Ramos (cell line): ENCODE measurements around the gene NPY.

Experiments
- in situ Hi-C: fragments of 300-500 bp; cut with MboI; formaldehyde crosslinking; loops from one replicate; pipeline ENCODE4 v1.14.3; 2022; ENCODE audit warnings: low sequenced_read_pairs; ENCODE audit not compliant: unreplicated experiment

The NPY gene

DNA sequence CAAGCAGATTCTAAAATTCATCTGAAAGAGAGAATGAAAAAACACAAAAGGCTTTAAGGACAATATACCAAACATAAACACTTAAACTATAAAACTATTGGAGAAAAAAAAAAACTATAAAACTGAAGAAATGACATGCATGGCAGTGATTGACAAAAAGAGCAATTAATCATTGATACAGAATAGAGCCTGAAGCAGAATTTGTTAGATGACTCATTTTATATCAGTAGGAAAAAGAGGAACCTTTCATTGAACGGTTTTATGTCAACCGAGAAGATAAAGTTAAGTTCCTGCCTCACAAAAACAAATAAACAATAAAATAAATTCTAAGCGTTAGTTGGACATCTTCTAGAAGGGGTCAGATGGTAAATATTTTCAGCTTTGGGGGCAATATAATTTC, 23.3 kb downstream of the NPY start:
- in situ Hi-C loops, result no loop called here

GRCh38 chr7:24312588-24312987, 28.6 kb downstream of the NPY start:
- in situ Hi-C loops, result no loop called here

- in situ Hi-C loops, result no loop called here
These were observed 29.8 kb downstream of the NPY start for GRCh38 chr7:24313777-24314176.

- in situ Hi-C loops, result no loop called here
These were observed 32.4 kb downstream of the NPY start for GRCh38 chr7:24316340-24316739.

GRCh38 chr7:24318326-24318725, 34.3 kb downstream of the NPY start:
- in situ Hi-C loops, result no loop called here

DNA sequence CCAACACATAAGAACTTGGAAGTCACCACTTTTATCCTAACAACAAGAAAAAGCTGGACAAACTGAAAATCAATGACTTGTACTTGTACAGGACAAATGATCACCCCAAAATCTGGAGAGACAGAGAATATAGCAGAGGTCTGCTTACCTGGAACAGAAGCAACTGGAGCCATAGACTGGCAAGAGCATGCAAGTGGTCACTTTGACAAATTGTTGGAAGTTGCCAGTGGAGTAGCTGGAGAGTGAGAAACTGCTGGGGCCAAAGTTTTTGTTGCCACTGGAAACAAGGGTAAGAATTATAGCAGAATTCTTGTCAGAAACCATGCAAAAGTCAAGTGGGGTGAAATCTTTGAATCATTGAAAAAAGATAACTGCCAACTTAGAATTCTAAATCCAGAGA, 35.2 kb downstream of the NPY start:
- in situ Hi-C loops, result no loop called here

GRCh38 chr7:24323961-24324480, 40.0 kb downstream of the NPY start:
- in situ Hi-C loops, result no loop called here

GRCh38 chr7:24325708-24326107, 41.7 kb downstream of the NPY start:
- in situ Hi-C loops, result no loop called here

DNA sequence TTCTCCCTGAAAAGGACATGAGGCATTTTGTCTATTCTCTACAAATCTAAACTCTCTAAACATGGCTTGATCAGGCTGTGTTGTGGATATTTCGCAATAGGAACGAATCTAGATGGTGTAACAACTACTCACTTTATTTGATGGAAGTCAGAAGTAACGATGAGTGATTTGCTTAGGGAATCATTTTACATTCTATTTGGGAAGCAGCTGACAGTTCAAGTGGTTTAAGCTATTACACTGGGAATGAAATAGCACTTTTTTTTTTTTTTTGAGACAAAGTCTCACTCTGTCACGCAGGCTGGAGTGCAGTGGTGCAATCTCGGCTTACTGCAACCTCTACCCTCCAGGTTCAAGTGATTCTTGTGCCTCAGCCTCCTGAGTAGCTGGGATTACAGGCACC, 44.1 kb downstream of the NPY start:
- in situ Hi-C loops, result no loop called here

- in situ Hi-C loops, result no loop called here
These were observed 44.9 kb downstream of the NPY start for GRCh38 chr7:24328894-24329293.

- in situ Hi-C loops, result no loop called here
These were observed 50.0 kb downstream of the NPY start for GRCh38 chr7:24334012-24334411.

DNA sequence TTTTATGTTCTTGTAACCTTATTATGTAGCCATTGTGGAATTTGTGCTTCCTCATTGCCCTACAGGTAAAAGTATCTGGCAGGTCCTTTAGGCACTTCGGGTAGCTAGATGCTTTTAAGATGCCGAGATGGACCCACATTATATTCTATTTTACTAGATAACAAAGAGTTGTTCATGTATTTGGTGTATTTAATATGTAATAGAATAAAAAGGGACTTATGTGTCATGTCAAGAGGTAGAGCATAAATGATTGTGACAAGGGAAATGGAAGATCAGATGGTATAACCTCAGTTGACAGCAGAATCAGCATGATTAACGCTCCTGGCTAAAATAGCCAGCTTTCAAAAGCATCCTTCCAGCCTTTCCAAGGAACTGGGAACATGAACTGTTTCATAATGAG, 50.6 kb downstream of the NPY start:
- in situ Hi-C loops, result no loop called here

DNA sequence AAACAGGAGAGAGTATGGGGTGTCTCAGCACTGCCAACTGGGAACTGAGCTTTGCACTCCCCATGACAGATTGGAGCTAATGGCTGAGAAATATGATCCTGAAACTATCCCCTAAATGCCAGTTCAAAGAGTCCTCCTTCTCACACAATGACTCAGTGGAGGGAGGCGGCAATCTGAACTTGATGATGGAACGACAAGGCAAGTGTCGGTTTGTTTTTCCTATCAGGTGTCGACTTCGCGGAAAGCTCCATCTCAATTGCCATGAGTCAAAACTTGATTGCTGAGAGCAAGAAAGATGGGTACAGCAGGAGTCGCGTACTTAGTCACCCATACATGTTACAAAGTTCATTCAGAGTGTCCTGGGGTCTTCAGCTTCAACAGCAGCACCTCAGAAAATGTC, 52.5 kb downstream of the NPY start:
- in situ Hi-C loops, result no loop called here

DNA sequence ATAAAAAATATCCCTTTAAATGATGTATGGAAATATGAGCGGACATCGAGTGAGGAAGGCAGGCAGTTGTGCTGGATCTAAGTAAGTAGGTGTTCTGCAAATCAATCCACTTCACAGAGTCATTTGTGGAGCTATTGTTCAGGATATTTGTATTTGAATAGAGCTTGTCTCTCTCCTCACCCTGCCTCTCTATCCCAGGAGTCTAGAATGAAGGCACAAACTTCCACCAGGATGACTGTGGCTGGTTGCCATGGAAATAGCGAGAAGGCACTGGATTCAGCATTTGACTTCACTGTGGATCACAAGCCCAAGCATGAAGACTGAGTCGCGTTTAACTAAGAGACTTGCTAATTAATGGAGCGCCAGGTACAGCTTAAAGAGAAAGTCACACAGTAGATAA, 53.2 kb downstream of the NPY start:
- in situ Hi-C loops, result no loop called here

- in situ Hi-C loops, result no loop called here
These were observed 55.6 kb downstream of the NPY start for GRCh38 chr7:24339575-24339974.

DNA sequence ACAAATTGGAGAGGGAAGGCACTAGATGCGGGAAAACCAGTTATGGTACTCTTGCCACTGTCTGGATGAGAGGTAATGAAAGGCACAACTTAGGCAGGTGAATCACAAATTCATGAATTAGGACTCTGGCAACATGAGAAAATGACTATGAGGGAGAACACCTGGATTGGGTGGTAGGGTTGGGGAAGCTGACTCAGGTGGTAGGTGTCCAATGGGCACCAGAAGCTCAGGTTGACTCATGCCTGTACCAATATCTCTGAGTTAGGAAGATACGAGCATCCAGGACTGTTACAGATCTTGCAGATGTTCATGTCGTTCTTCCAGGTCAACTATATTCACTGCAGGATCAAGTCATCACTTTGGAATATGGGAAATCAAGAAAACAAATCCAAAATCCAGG, 56.7 kb downstream of the NPY start:
- in situ Hi-C loops, result no loop called here
